HEK293 (cell line): ENCODE data around the gene KCNJ16.

ENCODE experiments used
- KLF1 ChIP-seq: fragments of 450-650 bp; formaldehyde crosslinking; IDR thresholded peaks from 2 replicates; pipeline ENCODE4 v1.5.1; 2016; ENCODE audit warnings: missing biosample characterization, missing genetic modification characterization
- ZNF138 ChIP-seq: fragments of 450-650 bp; formaldehyde crosslinking; IDR thresholded peaks from 2 replicates; pipeline ENCODE4 v1.5.1; 2016; ENCODE audit warnings: missing biosample characterization, missing genetic modification characterization, borderline replicate concordance
- ZNF146 ChIP-seq: fragments of 450-650 bp; formaldehyde crosslinking; IDR thresholded peaks from 2 replicates; pipeline ENCODE4 v1.5.1; 2016; ENCODE audit warnings: missing biosample characterization, missing genetic modification characterization
- ZNF274 ChIP-seq, 2 experiments: fragments of 200-500 bp in 1 of 2; fragments of 450-650 bp in 1 of 2; sonication (Bioruptor generic) in 1 of 2; formaldehyde crosslinking in 1 of 2; IDR thresholded peaks; 2 replicates each; pipeline versions ENCODE4 v1.5.1 to v1.6.1; 2014 to 2016; ENCODE audit warnings: borderline replicate concordance in 1 of 2, inconsistent platforms in 1 of 2, low read length in 1 of 2, missing biosample characterization in 1 of 2, missing genetic modification characterization in 1 of 2
- ZNF626 ChIP-seq: fragments of 450-650 bp; sonication (Bioruptor Pico); formaldehyde crosslinking; IDR thresholded peaks from 2 replicates; pipeline ENCODE4 v1.5.1; 2018; ENCODE audit warnings: missing biosample characterization, missing genetic modification characterization, inconsistent platforms
- ZNF830 ChIP-seq: fragments of 450-650 bp; IDR thresholded peaks from 2 replicates; pipeline ENCODE4 v1.5.0; 2018; ENCODE audit warnings: missing biosample characterization, missing genetic modification characterization, low read depth, mild to moderate bottlenecking, moderate library complexity
- TF ChIP-seq, protein P1 (sequence below): fragments of 450-650 bp; formaldehyde crosslinking; IDR thresholded peaks from 2 replicates; pipeline ENCODE4 v1.5.1; 2016; ENCODE audit warnings: missing biosample characterization, missing genetic modification characterization

DNA sequence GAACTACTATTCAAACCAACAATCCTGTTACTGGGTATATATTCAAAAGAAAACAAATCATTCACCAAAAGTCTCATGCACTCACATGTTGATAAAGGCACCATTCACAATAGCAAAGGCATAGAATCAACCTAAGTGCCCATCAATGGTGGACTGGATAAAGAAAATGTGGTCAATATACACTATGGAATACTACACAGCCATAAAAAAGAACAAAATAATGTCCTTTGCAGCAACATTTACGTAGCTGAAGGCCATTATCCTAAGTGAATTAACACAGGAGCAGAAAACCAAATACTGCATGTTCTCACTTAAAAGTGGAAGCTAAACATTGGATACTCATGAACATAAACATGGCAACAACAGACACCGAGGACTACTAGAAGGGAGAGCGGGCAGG, 41.9 kb downstream of the KCNJ16 start:
- TF ChIP-seq ZNF138 (tag by site-specific recombination) (no peak), KLF1 (tag by site-specific recombination) (no peak), ZNF146 (tag by site-specific recombination) (peak; percentile 89), ZNF830 (no peak), ZNF626 (tag by site-specific recombination) (no peak), ZNF274 (IDR thresholded peaks at IDR 0.05; ENCODE audit: low read length) (no peak), ZNF274 (tag by site-specific recombination; IDR thresholded peaks at IDR 0.05; ENCODE audit: borderline replicate concordance) (no peak)
- TF ChIP-seq, protein P1, sequence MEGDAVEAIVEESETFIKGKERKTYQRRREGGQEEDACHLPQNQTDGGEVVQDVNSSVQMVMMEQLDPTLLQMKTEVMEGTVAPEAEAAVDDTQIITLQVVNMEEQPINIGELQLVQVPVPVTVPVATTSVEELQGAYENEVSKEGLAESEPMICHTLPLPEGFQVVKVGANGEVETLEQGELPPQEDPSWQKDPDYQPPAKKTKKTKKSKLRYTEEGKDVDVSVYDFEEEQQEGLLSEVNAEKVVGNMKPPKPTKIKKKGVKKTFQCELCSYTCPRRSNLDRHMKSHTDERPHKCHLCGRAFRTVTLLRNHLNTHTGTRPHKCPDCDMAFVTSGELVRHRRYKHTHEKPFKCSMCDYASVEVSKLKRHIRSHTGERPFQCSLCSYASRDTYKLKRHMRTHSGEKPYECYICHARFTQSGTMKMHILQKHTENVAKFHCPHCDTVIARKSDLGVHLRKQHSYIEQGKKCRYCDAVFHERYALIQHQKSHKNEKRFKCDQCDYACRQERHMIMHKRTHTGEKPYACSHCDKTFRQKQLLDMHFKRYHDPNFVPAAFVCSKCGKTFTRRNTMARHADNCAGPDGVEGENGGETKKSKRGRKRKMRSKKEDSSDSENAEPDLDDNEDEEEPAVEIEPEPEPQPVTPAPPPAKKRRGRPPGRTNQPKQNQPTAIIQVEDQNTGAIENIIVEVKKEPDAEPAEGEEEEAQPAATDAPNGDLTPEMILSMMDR (tag by site-specific recombination), result no peak
